A673 (cell line): ENCODE data around the gene SPAG9. TPM values are rescaled to one million over a fixed set of nuclear protein-coding genes. Genes with fewer than 3 reads are reported as not detected.

Source experiments
- BruUV-seq: library from RNA; stranded (reverse); fragments of 400-500 nt; replicated peaks from 2 replicates; lab custom pipeline; 2021; lab: Mats Ljungman, UMichigan
- CTCF ChIA-PET: fragments of 300-600 bp; sonication (Branson Sonifier 250); formaldehyde crosslinking; loops from one replicate; lab custom pipeline; 2022; ENCODE audit warnings: antibody characterized with exemption; lab: Charles Lee
- POLR2A ChIA-PET: fragments of 300-600 bp; sonication (Branson Sonifier 250); formaldehyde crosslinking; loops from one replicate; lab custom pipeline; 2022; ENCODE audit warnings: antibody characterized with exemption; ENCODE audit not compliant: low non-redundant PET; lab: Charles Lee
- DNase-seq: peaks from one replicate; pipeline ENCODE4 v3.0.0-alpha.2; 2015; ENCODE audit warnings: low spot score
- H3K27ac ChIP-seq: fragments of 200-600 bp; sonication (generic); 2 replicates; pipeline ENCODE4 v1.5.1; 2016; ENCODE audit warnings: mixed run types, low read depth, mild to moderate bottlenecking, mixed read lengths, antibody characterized with exemption, low read length; ENCODE audit not compliant: poor library complexity, severe bottlenecking
- H3K27me3 ChIP-seq: fragments of 200-600 bp; sonication (generic); replicated peaks from 2 replicates; pipeline ENCODE4 v1.6.1; 2017; ENCODE audit warnings: mixed run types, low read depth, mild to moderate bottlenecking, mixed read lengths, antibody characterized with exemption, low read length; ENCODE audit not compliant: insufficient read depth, poor library complexity
- H3K36me3 ChIP-seq: fragments of 200-600 bp; sonication (generic); 2 replicates; pipeline ENCODE4 v1.6.1; 2016; ENCODE audit warnings: mixed run types, mild to moderate bottlenecking, mixed read lengths, antibody characterized with exemption, low read length; ENCODE audit not compliant: insufficient read depth, poor library complexity, severe bottlenecking
- H3K4me1 ChIP-seq: fragments of 200-600 bp; sonication (generic); 2 replicates; pipeline ENCODE4 v1.6.1; 2017; ENCODE audit warnings: mixed run types, mild to moderate bottlenecking, mixed read lengths, antibody characterized with exemption, low read length; ENCODE audit not compliant: insufficient read depth, poor library complexity, severe bottlenecking
- H3K4me3 ChIP-seq: fragments of 200-600 bp; sonication (generic); 2 replicates; pipeline ENCODE4 v1.5.1; 2016; ENCODE audit warnings: low read depth, mixed run types, mild to moderate bottlenecking, mixed read lengths, low read length; ENCODE audit not compliant: poor library complexity, severe bottlenecking
- H3K9me3 ChIP-seq: fragments of 200-600 bp; sonication (generic); 2 replicates; pipeline ENCODE4 v1.6.1; 2016; ENCODE audit warnings: mixed run types, low read depth, mild to moderate bottlenecking, mixed read lengths, antibody characterized with exemption, low read length; ENCODE audit not compliant: poor library complexity, severe bottlenecking
- CTCF ChIP-seq: fragments of 300-800, 200-600 bp; sonication (generic); conservative IDR thresholded peaks from 2 replicates; pipeline ENCODE4 v1.5.1; 2017; ENCODE audit warnings: low read depth, mild to moderate bottlenecking, antibody characterized with exemption, low read length, moderate library complexity, mixed read lengths
- EZH2 ChIP-seq: fragments of 200-600 bp; sonication (generic); IDR thresholded peaks from 2 replicates; pipeline ENCODE4 v1.6.1; 2017; ENCODE audit warnings: borderline replicate concordance, low read depth, mild to moderate bottlenecking, mixed read lengths, antibody characterized with exemption, low read length; ENCODE audit not compliant: poor library complexity, severe bottlenecking
- intact Hi-C: fragments of 100-400 bp; cut with micrococcal nuclease; formaldehyde crosslinking; loops from one replicate; pipeline ENCODE4 v1.10.0; 2022; ENCODE audit not compliant: unreplicated experiment
- total RNA-seq: library from RNA; stranded (reverse); gene quantifications from 2 replicates; pipeline ENCODE4 v1.2.3, GENCODE V29; 2021

Gene SPAG9
- total RNA-seq, 1 experiment from 2014 or later: 82.0 TPM

- no TSS peak for BruUV-seq
- Histone ChIP-seq H3K36me3 (no peaks in the 10 kb centered on the region), H3K9me3 (no peaks in the 10 kb centered on the region), H3K4me1 (no peaks in the 10 kb centered on the region), H3K27ac (no peak overlapping the region), H3K4me3 (no peak overlapping the region), H3K27me3 (no peaks in the 10 kb centered on the region)
- intact Hi-C loops: no loop called here
- TF ChIP-seq EZH2 (no peak), CTCF (no peak)
- POLR2A ChIA-PET: no interaction called here
- CTCF ChIA-PET: no interaction called here
- DNase-seq: no peak
Observed at GRCh38 chr17:51071556-51071955, 49.1 kb downstream of the SPAG9 start.

- H3K4me3 ChIP-seq: no peak overlapping the region
- no peaks in the 10 kb centered on the region for H3K36me3 ChIP-seq
- H3K4me1 ChIP-seq: no peaks in the 10 kb centered on the region
- POLR2A ChIA-PET: no interaction called here
- BruUV-seq: no TSS peak
- CTCF ChIA-PET: no interaction called here
- DNase-seq: no peak
- H3K9me3 ChIP-seq: no peaks in the 10 kb centered on the region
- TF ChIP-seq EZH2 (no peak), CTCF (no peak)
- no peaks in the 10 kb centered on the region for H3K27me3 ChIP-seq
- H3K27ac ChIP-seq: no peak overlapping the region
- intact Hi-C loops: no loop called here
Observed at GRCh38 chr17:51065466-51065865, 55.2 kb downstream of the SPAG9 start.

- no peak overlapping the region for H3K27ac ChIP-seq
- TF ChIP-seq EZH2 (no peak), CTCF (no peak)
- intact Hi-C loops: no loop called here
- H3K4me3 ChIP-seq: no peak overlapping the region
- H3K36me3 ChIP-seq: no peaks in the 10 kb centered on the region
- H3K27me3 ChIP-seq: no peaks in the 10 kb centered on the region
- no peaks in the 10 kb centered on the region for H3K9me3 ChIP-seq
- no peaks in the 10 kb centered on the region for H3K4me1 ChIP-seq
- BruUV-seq: no TSS peak
- POLR2A ChIA-PET: no interaction called here
- CTCF ChIA-PET: interaction anchor here (0.5 kb wide), 1 partner anchor 74 kb away, joined by 3 read pairs; no protein-coding TSS in a partner anchor
- no peak for DNase-seq
Observed at GRCh38 chr17:51064061-51064735, 56.5 kb downstream of the SPAG9 start.
